NB4 (cell line): Measurements from ENCODE around the gene SLCO2B1.

ENCODE experiments used
- DNase-seq: peaks from one replicate; pipeline ENCODE4 v3.0.0; 2010; ENCODE audit warnings: low read depth
- H3K4me3 ChIP-seq: one replicate; pipeline ENCODE4 v1.5.1; 2011; ENCODE audit warnings: mild to moderate bottlenecking, low read depth, low read length, moderate library complexity
- MYC ChIP-seq: IDR thresholded peaks from 2 replicates; pipeline ENCODE4 v1.6.1; 2011; ENCODE audit warnings: low read depth, low read length
- POLR2A ChIP-seq: IDR thresholded peaks from 2 replicates; pipeline ENCODE4 v1.6.1; 2011; ENCODE audit warnings: mild to moderate bottlenecking; ENCODE audit not compliant: insufficient read length; ENCODE audit errors: extremely low read depth
- TF ChIP-seq, protein P1 (sequence below): IDR thresholded peaks from 2 replicates; pipeline ENCODE4 v1.6.1; 2011; ENCODE audit warnings: low read depth, low read length
- TF ChIP-seq, protein P2 (sequence below): IDR thresholded peaks from one replicate; pipeline ENCODE4 v1.5.1; 2012; ENCODE audit warnings: low read depth, low read length

The SLCO2B1 gene

DNA sequence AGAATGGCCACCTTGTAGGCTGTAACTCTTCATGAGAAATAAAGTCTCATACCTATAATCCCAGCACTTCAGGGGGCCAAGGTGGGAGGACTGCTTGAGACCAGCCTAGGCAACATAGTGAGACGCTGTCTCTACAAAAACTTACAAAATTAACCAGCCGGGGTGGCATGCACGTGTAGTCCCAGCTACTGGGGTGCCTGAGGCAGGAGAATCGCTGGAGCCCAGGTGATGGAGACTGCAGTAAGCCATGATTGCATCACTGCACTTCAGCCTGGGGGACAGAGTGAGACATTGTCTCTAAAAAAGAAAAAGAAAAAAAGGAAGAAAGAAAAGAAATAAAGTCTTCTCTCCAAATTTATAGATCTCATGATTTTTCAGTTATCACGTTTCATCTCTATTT lies 4.2 kb upstream of the SLCO2B1 start:
- DNase-seq: no peak
- no peak overlapping the region for H3K4me3 ChIP-seq
- TF ChIP-seq POLR2A (no peak), MYC (no peak)
- TF ChIP-seq, protein P1, sequence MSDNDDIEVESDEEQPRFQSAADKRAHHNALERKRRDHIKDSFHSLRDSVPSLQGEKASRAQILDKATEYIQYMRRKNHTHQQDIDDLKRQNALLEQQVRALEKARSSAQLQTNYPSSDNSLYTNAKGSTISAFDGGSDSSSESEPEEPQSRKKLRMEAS: no peak
- TF ChIP-seq, protein P2, sequence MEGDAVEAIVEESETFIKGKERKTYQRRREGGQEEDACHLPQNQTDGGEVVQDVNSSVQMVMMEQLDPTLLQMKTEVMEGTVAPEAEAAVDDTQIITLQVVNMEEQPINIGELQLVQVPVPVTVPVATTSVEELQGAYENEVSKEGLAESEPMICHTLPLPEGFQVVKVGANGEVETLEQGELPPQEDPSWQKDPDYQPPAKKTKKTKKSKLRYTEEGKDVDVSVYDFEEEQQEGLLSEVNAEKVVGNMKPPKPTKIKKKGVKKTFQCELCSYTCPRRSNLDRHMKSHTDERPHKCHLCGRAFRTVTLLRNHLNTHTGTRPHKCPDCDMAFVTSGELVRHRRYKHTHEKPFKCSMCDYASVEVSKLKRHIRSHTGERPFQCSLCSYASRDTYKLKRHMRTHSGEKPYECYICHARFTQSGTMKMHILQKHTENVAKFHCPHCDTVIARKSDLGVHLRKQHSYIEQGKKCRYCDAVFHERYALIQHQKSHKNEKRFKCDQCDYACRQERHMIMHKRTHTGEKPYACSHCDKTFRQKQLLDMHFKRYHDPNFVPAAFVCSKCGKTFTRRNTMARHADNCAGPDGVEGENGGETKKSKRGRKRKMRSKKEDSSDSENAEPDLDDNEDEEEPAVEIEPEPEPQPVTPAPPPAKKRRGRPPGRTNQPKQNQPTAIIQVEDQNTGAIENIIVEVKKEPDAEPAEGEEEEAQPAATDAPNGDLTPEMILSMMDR: no peak

DNA sequence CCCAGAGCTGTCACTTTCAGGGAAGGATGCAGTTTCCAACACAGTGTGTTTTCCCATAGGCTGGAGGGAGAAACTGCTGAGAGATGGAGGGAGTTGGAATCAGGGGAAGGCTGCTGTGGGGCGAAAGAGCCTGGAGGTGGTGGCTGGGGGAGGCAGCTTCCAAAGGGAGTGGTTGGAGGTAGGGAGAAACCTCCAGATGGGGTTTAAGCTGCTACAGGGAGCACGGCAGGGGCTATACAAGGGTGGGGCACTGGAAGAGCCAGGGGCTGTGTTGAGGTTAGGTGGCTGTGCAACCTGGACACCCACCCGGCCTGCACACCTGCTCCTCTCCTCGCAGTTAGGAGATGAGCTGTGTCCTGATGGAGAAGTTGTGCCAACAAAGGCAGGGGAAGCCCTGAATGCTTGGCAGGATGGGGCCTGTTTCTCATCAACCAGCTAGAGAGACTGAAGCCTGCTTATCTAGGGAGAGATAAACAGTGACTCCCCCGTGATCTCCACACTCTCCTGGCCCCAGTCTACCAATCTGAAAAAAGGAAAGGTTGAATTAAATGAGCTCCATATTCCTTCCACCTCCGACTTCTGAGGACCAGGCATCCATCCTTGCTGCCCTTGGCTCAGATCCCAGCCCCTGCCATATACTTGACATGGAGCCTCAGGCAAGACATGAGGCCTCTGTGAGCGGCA lies 3.6 kb upstream of the SLCO2B1 start:
- no peak overlapping the region for H3K4me3 ChIP-seq
- TF ChIP-seq, protein P1: no peak
- TF ChIP-seq POLR2A: no peak
- TF ChIP-seq MYC: no peak
- TF ChIP-seq, protein P2: no peak

DNA sequence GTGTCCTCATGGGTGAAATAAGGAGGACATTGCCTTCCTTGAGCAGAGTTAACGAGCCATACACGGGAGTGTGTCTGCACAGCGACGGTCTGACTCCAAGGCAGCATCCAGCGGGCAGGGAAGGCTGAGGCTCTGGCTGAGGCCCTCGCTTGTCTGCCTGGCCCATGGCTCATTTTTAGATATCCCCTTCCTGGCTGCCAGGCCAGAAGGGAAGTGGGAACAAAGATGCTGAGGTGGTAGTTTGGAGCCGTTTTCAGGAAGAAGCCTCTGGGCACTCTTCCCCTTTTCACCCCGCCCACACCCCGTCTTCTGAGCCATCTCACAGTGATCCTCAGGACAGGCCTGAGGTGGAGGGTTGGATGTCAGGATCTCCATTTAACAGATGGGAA lies 3.0 kb upstream of the SLCO2B1 start:
- H3K4me3 ChIP-seq: no peak overlapping the region
- peak; percentile 30 for DNase-seq
- TF ChIP-seq POLR2A: no peak
- TF ChIP-seq, protein P2: no peak

More for the DNA sequence above, 3.6 kb upstream of the SLCO2B1 start:
- no peak for DNase-seq

DNA sequence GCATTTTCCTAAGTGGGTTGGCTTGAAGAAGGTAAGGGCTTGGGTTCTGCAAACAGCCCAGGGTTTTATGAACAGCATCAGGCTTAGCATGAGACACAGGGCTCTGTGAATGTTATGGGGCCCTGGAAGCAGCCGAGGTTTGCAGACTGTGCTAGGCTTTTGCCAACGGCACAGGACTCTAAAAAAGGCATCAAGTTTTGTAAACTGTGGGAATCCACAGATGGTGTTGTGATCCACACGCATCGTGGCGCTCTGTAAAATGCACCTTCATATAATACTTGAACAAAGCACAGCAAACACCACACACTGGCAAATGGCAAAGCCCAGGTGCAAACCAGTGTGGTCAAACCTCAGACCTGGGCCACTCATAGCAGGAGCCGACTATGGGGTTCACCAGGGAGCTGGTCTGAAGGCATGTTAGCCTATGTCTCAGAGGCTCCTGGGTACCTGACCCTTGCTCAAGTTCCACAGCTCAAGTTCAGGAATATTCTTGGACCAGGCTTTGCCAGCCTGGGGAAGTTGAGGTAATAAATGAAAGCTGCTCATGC lies 2.4 kb upstream of the SLCO2B1 start:
- no peak for DNase-seq
- TF ChIP-seq POLR2A (no peak), MYC (no peak)
- TF ChIP-seq, protein P2: no peak
- TF ChIP-seq, protein P1: no peak
- no peak overlapping the region for H3K4me3 ChIP-seq

DNA sequence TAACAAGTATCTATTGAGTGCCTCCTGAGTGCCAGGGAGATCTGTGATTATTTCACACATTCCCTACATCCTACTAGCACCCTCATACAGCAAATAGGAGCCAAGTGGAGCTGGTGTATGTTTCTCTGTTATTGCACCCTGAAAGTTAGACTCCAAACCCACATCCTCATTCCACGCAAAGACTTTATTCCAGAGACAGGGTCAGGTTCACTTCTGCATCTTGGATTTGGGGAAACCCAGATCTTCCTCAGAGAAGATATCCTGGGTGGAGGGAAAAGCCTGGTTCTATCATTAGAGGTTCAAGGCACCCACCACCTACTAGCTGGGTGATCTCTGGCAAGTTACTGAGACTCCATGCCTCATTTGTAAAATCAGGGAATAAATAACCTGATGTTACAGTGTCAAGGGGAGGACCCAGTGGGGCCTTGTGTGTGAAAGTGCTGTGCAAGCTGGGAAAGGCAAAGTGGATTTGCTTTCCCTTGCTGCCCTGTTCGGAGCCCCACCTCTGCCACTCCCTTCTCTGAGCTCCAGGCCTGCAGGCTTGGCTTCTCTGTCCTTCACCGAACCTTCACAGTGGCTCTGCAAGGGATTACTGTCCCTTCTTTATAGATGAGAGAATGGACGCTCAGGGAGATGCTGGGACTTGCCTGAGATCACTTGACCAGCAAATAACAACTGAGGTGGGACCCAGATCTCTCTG lies 991 bp upstream of the SLCO2B1 start:
- no peak overlapping the region for H3K4me3 ChIP-seq
- DNase-seq: no peak
- TF ChIP-seq, protein P1: no peak

DNA sequence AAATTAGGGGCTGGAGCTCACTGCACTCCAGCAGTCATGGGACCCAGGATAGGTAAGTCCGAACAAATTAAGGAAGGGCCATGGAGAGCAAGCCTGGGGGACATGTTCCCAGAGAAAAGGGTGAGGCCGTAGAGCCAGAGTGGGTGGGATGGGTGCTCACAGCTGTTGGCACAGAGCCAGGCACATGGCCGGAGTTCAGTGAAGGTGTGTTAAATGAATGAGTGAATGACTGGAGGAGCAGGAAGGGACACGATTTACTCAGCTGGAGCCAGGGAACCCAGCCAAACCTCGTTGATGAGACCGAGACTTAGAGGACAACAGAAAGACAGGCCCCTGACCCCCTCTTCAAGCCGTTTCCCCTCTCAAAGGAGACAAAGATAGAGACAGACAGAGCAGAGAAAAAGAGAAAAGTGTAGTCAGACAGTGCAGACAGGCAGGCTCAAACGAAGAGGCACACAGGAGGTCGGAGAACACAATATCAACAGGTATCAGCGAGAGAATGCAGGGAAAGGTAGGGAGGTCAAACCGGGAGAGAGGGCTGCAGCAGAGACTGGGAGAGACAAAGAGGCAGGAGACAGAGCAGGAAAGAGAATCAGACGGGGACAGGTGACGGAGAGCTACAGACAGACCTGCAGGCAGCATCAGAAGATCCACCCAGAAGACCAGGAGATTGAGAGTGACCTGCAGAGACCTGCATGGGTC lies 590 bp downstream of the SLCO2B1 start:
- no peak overlapping the region for H3K4me3 ChIP-seq
- TF ChIP-seq, protein P1: no peak
- TF ChIP-seq MYC (no peak), POLR2A (no peak)
- TF ChIP-seq, protein P2: no peak
- no peak for DNase-seq
